ENCODE results near the gene ARFIP2.
A peak's percentile ranks its signal among the peaks of the same experiment; 100 is the strongest.

ARFIP2 gene

DNA sequence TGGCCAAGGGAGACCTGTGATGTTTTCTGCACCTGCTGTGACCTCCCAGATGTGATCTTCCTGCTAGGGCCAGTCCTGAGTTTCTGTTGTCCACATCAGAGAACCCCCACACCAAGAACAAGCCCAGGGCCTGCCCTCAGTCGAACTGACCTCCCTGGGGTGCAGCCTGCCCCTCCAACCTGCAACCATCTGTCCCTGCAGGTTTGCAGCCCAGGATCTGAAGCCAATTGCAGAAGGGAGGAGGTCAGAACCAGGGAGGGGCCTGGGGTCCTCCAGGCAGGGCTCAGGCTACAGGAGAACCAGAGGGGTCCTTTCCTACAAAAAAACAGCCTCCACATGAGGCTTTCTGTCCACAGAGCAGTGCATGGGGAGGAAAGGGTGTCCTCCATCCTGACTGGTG is 8.2 kb downstream of the ARFIP2 start:
- Mint-ChIP-seq H3K27me3 (no peaks in the 10 kb centered on the region), H3K4me1 (peaks cover 14% of the 10 kb centered on the region), H3K27ac (peak overlapping the region; percentile 76), H3K4me3 (peak overlapping the region; percentile 64), H3K9me3 (no peaks in the 10 kb centered on the region), H3K36me3 (peaks cover 14% of the 10 kb centered on the region)
- no peak for ATAC-seq

- Mint-ChIP-seq H3K9me3 (no peaks in the 10 kb centered on the region), H3K36me3 (peaks cover 17% of the 10 kb centered on the region), H3K4me1 (peaks cover 14% of the 10 kb centered on the region), H3K4me3 (no peak overlapping the region), H3K27me3 (no peaks in the 10 kb centered on the region), H3K27ac (no peak overlapping the region)
- no peak for ATAC-seq
These were observed 11.5 kb downstream of the ARFIP2 start for GRCh38 chr11:6469599-6469998.

- peak; percentile 47 for ATAC-seq
- Mint-ChIP-seq H3K9me3 (no peaks in the 10 kb centered on the region), H3K4me3 (no peak overlapping the region), H3K27me3 (no peaks in the 10 kb centered on the region), H3K27ac (no peak overlapping the region), H3K4me1 (peaks cover 9% of the 10 kb centered on the region), H3K36me3 (peaks cover 20% of the 10 kb centered on the region)
These were observed 12.2 kb downstream of the ARFIP2 start for GRCh38 chr11:6468712-6469495.

DNA sequence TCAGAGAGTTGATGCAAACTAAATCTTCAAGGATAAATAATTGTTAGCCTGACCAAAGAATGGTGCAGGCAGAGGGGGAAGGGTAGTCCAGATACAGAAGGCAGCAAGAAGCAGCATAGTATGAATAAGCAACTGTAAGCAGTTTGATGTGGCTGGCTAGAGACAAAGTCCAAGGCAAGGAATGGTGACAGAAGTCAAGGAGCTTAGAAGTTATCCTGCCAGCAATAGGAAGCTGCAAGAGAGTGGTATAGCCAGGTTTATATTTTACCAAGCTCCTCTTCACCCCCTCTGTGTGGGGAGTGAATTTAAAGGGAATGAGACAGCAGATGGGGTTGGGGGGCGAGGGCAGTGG is 22.1 kb downstream of the ARFIP2 start:
- ATAC-seq, result no peak
- Mint-ChIP-seq H3K27me3 (no peaks in the 10 kb centered on the region), H3K4me3 (no peak overlapping the region), H3K36me3 (peaks cover 30% of the 10 kb centered on the region), H3K9me3 (no peaks in the 10 kb centered on the region), H3K27ac (no peak overlapping the region), H3K4me1 (no peaks in the 10 kb centered on the region)

DNA sequence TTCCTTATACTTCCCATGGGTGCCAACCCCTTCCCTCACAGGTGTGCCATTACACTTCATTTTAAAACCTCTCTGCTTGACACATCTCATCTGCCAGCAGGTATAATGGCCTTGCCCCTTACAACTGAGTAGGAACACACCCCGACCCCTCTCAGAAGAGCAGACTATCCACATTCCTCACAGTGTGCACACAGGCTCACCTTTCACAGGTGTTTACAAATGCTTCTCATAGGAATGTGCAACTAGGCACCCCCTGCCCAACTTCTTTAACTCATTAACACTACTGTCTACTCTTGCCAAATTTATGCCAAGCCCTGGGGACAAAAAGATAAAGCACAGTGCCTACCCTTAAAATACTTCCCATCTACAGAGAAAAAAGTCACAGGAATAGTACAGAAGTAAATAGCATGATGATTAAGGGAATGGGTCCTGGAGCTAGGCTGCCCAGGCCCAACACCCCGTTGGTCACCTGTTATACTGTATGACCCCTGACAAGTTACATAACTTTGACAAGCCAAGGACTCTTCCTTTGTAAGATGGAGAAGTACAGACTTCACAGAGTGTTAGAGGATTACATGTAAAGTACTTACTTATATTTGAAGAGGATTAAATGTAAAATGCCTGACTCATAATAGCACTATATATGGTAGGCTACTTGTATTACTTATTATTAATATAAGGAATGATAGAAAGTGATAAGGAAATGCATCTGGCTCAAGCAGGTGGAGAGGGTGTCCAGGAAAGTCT is 22.6 kb downstream of the ARFIP2 start:
- ATAC-seq, result no peak
- no peaks in the 10 kb centered on the region for H3K9me3 Mint-ChIP-seq
- no peaks in the 10 kb centered on the region for H3K4me1 Mint-ChIP-seq
- no peak overlapping the region for H3K27ac Mint-ChIP-seq
- no peaks in the 10 kb centered on the region for H3K27me3 Mint-ChIP-seq
- peaks cover 24% of the 10 kb centered on the region for H3K36me3 Mint-ChIP-seq
- no peak overlapping the region for H3K4me3 Mint-ChIP-seq

GRCh38 chr11:6457581-6458320 is 23.4 kb downstream of the ARFIP2 start:
- Mint-ChIP-seq H3K36me3 (peaks cover 20% of the 10 kb centered on the region), H3K27me3 (no peaks in the 10 kb centered on the region), H3K4me3 (no peak overlapping the region), H3K4me1 (no peaks in the 10 kb centered on the region), H3K27ac (no peak overlapping the region), H3K9me3 (no peaks in the 10 kb centered on the region)
- ATAC-seq, result no peak

DNA sequence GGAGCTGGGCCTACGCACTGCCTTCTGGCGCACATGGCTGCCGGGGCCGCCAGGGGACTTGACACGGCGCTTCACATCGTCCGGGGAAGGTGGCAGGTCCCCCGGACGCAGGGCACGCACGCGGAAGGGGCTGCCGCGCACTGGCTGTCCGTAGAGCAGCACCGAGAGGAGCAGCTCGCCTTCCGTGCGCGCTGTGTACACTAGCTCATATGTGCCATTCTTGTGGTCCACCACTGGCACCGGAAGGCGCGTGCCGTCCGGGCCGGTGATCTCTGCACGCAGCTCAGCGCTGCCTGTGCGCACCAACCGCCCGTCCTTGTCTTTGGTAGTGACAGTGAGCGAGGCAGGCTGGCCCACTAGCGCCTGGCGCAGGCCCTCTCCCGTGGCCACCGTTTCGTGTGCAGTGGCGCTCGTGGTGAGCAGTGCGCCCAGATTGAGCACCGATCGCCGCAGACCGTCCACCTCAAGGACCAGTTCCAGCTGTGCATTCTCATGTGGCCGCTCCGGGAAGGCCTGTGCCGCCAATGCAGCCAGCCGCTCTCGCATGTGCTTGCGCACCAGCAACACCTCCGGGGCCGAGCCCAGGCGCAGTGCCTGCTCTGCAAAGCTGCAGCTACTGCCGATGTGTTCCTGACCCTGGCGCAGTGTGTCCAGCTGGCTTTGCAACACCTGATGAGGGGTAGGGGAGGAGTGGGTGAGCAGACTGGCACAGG is 24.6 kb downstream of the ARFIP2 start:
- Mint-ChIP-seq H3K27ac (no peak overlapping the region), H3K36me3 (peaks cover 14% of the 10 kb centered on the region), H3K4me3 (no peak overlapping the region), H3K4me1 (no peaks in the 10 kb centered on the region), H3K9me3 (no peaks in the 10 kb centered on the region), H3K27me3 (no peaks in the 10 kb centered on the region)
- no peak for ATAC-seq

DNA sequence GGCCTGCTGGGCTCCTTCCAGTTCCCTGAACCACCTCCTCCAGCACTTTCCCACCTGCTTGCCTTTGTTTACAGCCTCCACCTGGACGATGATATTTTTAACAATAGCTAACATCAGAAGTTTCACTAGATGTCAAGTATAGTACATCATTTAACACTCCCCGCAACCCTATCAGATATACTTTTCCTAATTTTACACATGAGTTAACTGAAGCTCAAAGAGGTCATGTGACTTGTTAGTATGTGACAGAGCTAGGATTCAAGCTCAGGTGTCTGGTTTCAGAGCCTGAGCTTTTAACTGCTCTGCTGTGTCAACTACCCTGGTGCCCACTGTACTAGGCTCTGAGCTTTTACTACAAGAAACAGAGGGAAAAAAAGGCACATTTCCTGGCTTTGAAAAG is 26.1 kb downstream of the ARFIP2 start:
- Mint-ChIP-seq H3K9me3 (no peaks in the 10 kb centered on the region), H3K36me3 (peaks cover 10% of the 10 kb centered on the region), H3K27me3 (no peaks in the 10 kb centered on the region), H3K4me3 (no peak overlapping the region), H3K4me1 (no peaks in the 10 kb centered on the region), H3K27ac (no peak overlapping the region)
- ATAC-seq, result no peak

DNA sequence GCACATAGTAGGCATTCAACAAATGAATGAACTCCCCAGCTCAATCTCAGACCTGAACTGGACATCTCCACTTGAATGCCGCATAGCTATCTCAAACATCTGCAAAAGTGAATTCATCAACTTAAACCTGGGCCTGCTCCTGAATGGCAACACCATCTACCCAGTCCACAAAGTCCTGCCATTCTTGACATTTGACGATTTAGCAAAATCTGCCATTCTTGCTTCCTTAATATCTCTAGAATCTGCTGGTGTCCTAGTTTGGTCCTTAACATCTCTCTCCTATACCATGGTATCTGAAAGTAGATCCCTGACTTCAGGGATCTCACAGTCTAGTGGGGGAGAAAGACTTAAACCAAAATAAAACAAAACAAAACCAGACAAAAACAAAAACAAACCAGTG is 28.0 kb downstream of the ARFIP2 start:
- Mint-ChIP-seq H3K27ac (no peak overlapping the region), H3K4me3 (no peak overlapping the region), H3K36me3 (peaks cover 10% of the 10 kb centered on the region), H3K4me1 (no peaks in the 10 kb centered on the region), H3K9me3 (no peaks in the 10 kb centered on the region), H3K27me3 (no peaks in the 10 kb centered on the region)
- ATAC-seq, result no peak

- H3K27ac Mint-ChIP-seq, result no peak overlapping the region
- no peaks in the 10 kb centered on the region for H3K9me3 Mint-ChIP-seq
- H3K27me3 Mint-ChIP-seq, result no peaks in the 10 kb centered on the region
These were observed 28.9 kb downstream of the ARFIP2 start for GRCh38 chr11:6452219-6452618.

DNA sequence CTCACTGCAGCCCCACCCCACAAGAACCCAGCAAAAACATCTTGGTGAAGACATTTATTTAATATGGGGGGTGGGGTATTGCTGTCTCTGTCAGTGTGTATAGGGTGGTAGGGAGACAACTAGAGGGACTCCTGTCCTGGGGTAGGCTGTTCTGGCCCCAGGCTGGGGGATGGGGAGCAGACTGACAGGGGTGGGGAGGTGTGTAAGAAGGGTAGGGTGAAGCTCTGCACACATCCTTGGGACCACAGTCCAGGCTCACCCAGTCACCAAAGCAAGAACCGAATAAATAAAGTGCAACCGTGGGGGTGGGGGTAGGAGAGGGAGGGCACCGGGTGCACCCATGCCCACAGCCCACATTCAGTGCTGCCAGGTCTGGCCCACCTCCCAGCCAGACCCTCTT is 32.6 kb downstream of the ARFIP2 start:
- H3K4me1 Mint-ChIP-seq, result no peaks in the 10 kb centered on the region
- H3K27ac Mint-ChIP-seq, result no peak overlapping the region
- no peaks in the 10 kb centered on the region for H3K36me3 Mint-ChIP-seq
- no peak for ATAC-seq
- H3K9me3 Mint-ChIP-seq, result no peaks in the 10 kb centered on the region
- H3K4me3 Mint-ChIP-seq, result no peak overlapping the region
- no peaks in the 10 kb centered on the region for H3K27me3 Mint-ChIP-seq

More at GRCh38 chr11:6452219-6452618, 28.9 kb downstream of the ARFIP2 start:
- Mint-ChIP-seq H3K4me3 (no peak overlapping the region), H3K4me1 (no peaks in the 10 kb centered on the region), H3K36me3 (peaks cover 10% of the 10 kb centered on the region)
- no peak for ATAC-seq

DNA sequence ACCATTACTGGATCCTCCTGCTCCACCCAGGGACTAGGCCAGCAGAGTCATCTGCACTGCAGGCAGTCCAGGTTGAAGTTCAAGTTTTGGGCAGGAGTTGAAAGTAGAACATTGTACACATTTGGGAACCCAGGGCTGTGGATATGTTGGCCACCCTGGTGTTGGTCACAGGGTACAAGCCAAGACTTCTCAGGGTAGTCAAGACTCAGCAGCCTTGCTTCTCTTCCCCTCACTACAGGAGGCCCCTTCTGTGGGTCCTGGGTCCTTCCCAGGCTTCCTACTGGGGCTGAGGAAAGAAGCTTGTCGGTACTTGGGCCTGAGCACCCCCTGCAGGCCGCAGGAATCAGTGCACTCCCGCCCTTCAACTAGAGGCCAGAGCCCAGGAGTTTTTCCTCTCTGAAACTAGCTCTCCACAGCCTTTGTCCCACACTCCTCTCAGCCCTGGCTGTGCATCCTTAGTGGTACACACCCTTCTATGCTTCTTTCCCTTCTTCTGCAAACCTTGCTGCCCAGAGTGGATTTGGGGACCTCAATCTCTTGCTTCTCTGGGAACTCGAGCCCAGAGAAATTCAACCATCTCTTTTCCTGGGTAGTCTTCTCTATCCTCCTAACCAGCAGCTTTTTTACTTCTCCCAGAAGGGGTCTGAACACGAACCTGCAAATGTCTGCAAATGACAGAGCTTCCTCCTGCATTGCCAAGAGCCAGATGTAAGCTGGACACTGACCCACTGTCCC is 37.7 kb downstream of the ARFIP2 start:
- Mint-ChIP-seq H3K4me1 (no peaks in the 10 kb centered on the region), H3K4me3 (no peak overlapping the region), H3K27ac (no peak overlapping the region), H3K9me3 (no peaks in the 10 kb centered on the region), H3K36me3 (no peaks in the 10 kb centered on the region), H3K27me3 (no peaks in the 10 kb centered on the region)
- peak; percentile 68 for ATAC-seq

GRCh38 chr11:6442441-6442840 is 38.7 kb downstream of the ARFIP2 start:
- Mint-ChIP-seq H3K27ac (no peak overlapping the region), H3K36me3 (no peaks in the 10 kb centered on the region), H3K4me1 (no peaks in the 10 kb centered on the region), H3K4me3 (no peak overlapping the region), H3K9me3 (no peaks in the 10 kb centered on the region), H3K27me3 (no peaks in the 10 kb centered on the region)
- ATAC-seq, result no peak

DNA sequence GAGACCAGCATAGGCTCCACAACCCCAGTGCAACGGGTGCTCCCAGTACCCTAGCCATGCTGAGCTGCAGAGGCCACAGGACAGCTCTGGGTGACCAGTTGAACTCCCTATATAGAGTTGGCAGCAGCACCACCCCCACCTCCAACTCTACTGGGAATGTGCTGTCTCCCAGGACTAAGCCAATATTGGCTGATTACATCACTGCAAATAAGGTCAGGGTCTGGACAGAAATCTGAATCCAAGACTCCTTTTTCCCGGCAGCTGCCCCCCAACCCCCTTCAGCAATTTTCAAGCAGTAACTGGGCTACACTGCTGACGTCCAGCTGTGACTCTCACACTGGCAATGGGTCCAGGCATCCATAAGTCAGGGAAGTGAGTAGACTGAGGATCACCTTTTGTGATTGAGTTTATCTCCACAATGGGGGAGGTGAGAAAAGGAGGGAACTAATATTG is 40.2 kb downstream of the ARFIP2 start, which contains the start of gene HPX:
HPX (minus strand) TSS at position 82 of the 453 bp plus-strand sequence; CDS start at position 58, 24 bp downstream.
- Mint-ChIP-seq H3K36me3 (no peaks in the 10 kb centered on the region), H3K4me1 (no peaks in the 10 kb centered on the region), H3K4me3 (no peak within 1 kb of the TSS), H3K27me3 (no peaks in the 10 kb centered on the region), H3K9me3 (no peaks in the 10 kb centered on the region), H3K27ac (no peak within 1 kb of the TSS)
- ATAC-seq, result no peak
